Osteoblast (primary cell): ENCODE data around the gene MICALL2. TPM values are rescaled to one million over a fixed set of nuclear protein-coding genes. Genes with fewer than 3 reads are reported as not detected.

Experiments used
- DNase-seq: peaks from one replicate; pipeline ENCODE4 v3.0.0; 2011; ENCODE audit warnings: low spot score, mixed read lengths; ENCODE audit not compliant: insufficient read length; ENCODE audit errors: missing footprints
- H2AFZ ChIP-seq: 2 replicates; pipeline ENCODE4 v1.6.0; 2011; ENCODE audit warnings: mild to moderate bottlenecking, low read length
- H3K27ac ChIP-seq: 2 replicates; pipeline ENCODE4 v1.5.1; 2011; ENCODE audit warnings: mild to moderate bottlenecking, low read depth, low read length, moderate library complexity
- H3K27me3 ChIP-seq: 2 replicates; pipeline ENCODE4 v1.6.0; 2012; ENCODE audit warnings: mild to moderate bottlenecking, control low read depth, inconsistent platforms, low read length, moderate library complexity; ENCODE audit not compliant: insufficient read depth
- H3K36me3 ChIP-seq: 2 replicates; pipeline ENCODE4 v1.5.1; 2011; ENCODE audit warnings: mild to moderate bottlenecking, low read length, control low read depth, moderate library complexity; ENCODE audit not compliant: insufficient read depth
- H3K4me1 ChIP-seq: 2 replicates; pipeline ENCODE4 v1.5.1; 2011; ENCODE audit warnings: mild to moderate bottlenecking, low read length, control low read depth, moderate library complexity; ENCODE audit not compliant: insufficient read depth
- H3K4me2 ChIP-seq: 2 replicates; pipeline ENCODE4 v1.6.0; 2011; ENCODE audit warnings: mild to moderate bottlenecking, low read length; ENCODE audit not compliant: insufficient read depth
- H3K4me3 ChIP-seq: fragments of 200-600 bp; sonication (generic); 3 replicates; pipeline ENCODE4 v1.5.1; 2012; ENCODE audit warnings: mild to moderate bottlenecking, low read length, inconsistent platforms; ENCODE audit not compliant: insufficient read depth
- H3K79me2 ChIP-seq: 2 replicates; pipeline ENCODE4 v1.6.0; 2012; ENCODE audit warnings: mild to moderate bottlenecking, low read length, control low read depth, inconsistent platforms; ENCODE audit not compliant: insufficient read depth
- H3K9me3 ChIP-seq: 2 replicates; pipeline ENCODE4 v1.5.1; 2011; ENCODE audit warnings: low read depth, low read length, control low read depth
- H4K20me1 ChIP-seq: 2 replicates; pipeline ENCODE4 v1.6.0; 2012; ENCODE audit warnings: mild to moderate bottlenecking, low read length, control low read depth; ENCODE audit not compliant: insufficient read depth
- total RNA-seq: library from RNA; depleted of rRNA; stranded (reverse); fragments of >200 nt; gene quantifications from 2 replicates; pipeline ENCODE4 v1.2.3, GENCODE V29; 2012
- TF ChIP-seq, protein P1 (sequence below): IDR thresholded peaks from 2 replicates; pipeline ENCODE4 v1.5.1; 2011; ENCODE audit warnings: mild to moderate bottlenecking, low read depth, low read length, moderate library complexity; ENCODE audit errors: extremely low read depth

Gene MICALL2
- total RNA-seq, 1 donor = 30.4 TPM

DNA sequence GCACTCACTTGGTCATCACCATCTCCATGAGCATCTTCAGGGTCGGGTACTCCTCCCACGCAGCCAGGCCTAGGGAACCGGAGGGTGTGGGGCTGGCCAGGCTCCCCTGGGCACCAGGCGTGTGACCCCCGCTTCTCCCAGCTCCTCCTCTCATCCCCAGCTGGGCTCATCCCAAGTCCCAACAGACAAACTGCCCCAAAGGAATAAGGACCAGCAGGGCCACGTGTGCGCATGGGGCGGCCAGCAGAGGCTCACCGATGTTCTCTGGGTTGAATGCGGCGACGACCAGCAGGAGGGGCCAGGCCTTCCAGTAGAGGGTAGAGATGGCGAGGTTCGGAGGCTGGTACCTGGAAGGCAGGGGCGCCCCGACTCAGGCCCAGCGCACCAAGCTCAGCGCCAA lies 30.1 kb upstream of the MICALL2 start:
- H3K9me3 ChIP-seq = no peaks in the 10 kb centered on the region
- H3K27me3 ChIP-seq = no peaks in the 10 kb centered on the region
- no peaks in the 10 kb centered on the region for H4K20me1 ChIP-seq
- H3K4me3 ChIP-seq = no peak overlapping the region
- H3K27ac ChIP-seq = no peak overlapping the region
- no peak overlapping the region for H2AFZ ChIP-seq
- H3K4me1 ChIP-seq = no peaks in the 10 kb centered on the region
- H3K79me2 ChIP-seq = no peaks in the 10 kb centered on the region
- peaks cover 42% of the 10 kb centered on the region for H3K36me3 ChIP-seq
- TF ChIP-seq, protein P1, sequence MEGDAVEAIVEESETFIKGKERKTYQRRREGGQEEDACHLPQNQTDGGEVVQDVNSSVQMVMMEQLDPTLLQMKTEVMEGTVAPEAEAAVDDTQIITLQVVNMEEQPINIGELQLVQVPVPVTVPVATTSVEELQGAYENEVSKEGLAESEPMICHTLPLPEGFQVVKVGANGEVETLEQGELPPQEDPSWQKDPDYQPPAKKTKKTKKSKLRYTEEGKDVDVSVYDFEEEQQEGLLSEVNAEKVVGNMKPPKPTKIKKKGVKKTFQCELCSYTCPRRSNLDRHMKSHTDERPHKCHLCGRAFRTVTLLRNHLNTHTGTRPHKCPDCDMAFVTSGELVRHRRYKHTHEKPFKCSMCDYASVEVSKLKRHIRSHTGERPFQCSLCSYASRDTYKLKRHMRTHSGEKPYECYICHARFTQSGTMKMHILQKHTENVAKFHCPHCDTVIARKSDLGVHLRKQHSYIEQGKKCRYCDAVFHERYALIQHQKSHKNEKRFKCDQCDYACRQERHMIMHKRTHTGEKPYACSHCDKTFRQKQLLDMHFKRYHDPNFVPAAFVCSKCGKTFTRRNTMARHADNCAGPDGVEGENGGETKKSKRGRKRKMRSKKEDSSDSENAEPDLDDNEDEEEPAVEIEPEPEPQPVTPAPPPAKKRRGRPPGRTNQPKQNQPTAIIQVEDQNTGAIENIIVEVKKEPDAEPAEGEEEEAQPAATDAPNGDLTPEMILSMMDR = no peak
- no peak for DNase-seq
- H3K4me2 ChIP-seq = no peak overlapping the region

DNA sequence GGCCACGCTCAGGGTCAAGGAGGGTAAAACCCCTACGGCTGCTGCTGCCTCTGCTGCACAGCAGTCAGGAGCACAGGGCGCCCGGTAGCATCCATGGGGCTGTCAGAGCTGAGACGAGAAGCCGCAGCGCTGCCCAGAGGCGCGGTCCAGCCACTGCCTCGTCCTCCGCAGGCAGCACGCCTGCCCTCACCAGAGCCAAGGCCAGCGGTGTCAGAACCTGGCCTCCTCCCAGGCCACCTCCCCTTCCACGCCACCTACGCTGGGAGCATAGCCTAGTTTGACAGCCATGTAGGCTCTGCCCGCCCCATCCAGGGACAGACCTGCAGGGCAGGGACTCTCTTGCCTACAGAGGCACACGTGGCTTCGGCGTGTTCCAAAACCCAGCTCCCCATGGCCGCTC lies 28.7 kb upstream of the MICALL2 start:
- TF ChIP-seq, protein P1 = no peak
- no peak overlapping the region for H3K4me2 ChIP-seq
- no peaks in the 10 kb centered on the region for H3K9me3 ChIP-seq
- H3K27me3 ChIP-seq = no peaks in the 10 kb centered on the region
- no peak for DNase-seq
- no peak overlapping the region for H2AFZ ChIP-seq
- H3K27ac ChIP-seq = no peak overlapping the region
- H3K4me3 ChIP-seq = no peak overlapping the region
- no peaks in the 10 kb centered on the region for H3K4me1 ChIP-seq
- no peaks in the 10 kb centered on the region for H4K20me1 ChIP-seq
- peaks cover 47% of the 10 kb centered on the region for H3K36me3 ChIP-seq
- H3K79me2 ChIP-seq = no peaks in the 10 kb centered on the region

DNA sequence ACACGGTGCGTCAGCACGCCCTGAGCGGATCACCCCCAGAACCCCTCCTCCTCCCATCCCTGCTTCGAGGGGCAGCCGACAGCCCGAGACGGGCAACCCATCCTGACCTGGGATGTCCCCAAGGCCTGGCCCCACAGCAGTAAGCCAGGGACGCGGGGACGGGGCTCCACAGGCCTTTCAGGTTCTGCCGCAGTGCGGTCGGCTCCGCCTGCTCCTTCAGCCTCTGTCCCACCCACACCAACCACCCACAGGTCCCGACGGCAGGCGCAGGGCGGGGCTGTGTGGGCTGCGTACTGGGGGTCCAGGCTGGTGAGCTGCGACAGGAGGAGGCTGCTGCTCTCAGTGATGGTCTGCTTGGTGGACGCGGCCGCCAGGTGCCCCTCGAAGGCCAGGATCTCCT lies 28.2 kb upstream of the MICALL2 start:
- H3K36me3 ChIP-seq = peaks cover 47% of the 10 kb centered on the region
- no peaks in the 10 kb centered on the region for H3K4me1 ChIP-seq
- no peak overlapping the region for H3K4me2 ChIP-seq
- TF ChIP-seq, protein P1 = no peak
- no peak overlapping the region for H3K4me3 ChIP-seq
- H3K9me3 ChIP-seq = no peaks in the 10 kb centered on the region
- H4K20me1 ChIP-seq = no peaks in the 10 kb centered on the region
- H3K27ac ChIP-seq = no peak overlapping the region
- no peaks in the 10 kb centered on the region for H3K79me2 ChIP-seq
- H3K27me3 ChIP-seq = no peaks in the 10 kb centered on the region
- DNase-seq = no peak
- H2AFZ ChIP-seq = no peak overlapping the region

DNA sequence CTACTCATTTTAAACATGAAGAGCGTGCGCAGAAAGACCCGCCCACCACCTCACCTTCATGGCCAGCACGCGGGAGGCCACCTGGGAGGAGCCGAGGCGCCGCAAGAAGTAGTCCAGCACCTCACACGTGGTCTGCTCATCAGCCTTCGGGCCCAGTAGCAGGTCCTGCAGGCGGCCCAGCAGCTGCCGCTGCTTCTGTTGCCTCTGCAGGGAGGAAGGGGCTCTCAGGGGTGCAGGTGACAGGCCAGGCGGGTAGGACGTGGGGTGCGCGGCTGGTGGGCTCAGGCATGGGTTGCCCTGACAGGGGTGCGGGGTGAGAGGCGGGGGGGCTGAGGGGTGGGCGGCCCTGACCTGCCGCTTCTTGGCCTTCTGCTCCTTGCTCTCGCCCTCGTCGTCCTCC lies 27.3 kb upstream of the MICALL2 start:
- peaks cover 40% of the 10 kb centered on the region for H3K36me3 ChIP-seq
- no peak overlapping the region for H3K4me2 ChIP-seq
- H4K20me1 ChIP-seq = no peaks in the 10 kb centered on the region
- no peak overlapping the region for H3K27ac ChIP-seq
- no peaks in the 10 kb centered on the region for H3K27me3 ChIP-seq
- no peak for DNase-seq
- no peak overlapping the region for H2AFZ ChIP-seq
- H3K79me2 ChIP-seq = no peaks in the 10 kb centered on the region
- TF ChIP-seq, protein P1 = no peak
- H3K4me3 ChIP-seq = no peak overlapping the region
- H3K4me1 ChIP-seq = no peaks in the 10 kb centered on the region
- H3K9me3 ChIP-seq = no peaks in the 10 kb centered on the region
